ENCODE data around the gene AAK1.

DNA sequence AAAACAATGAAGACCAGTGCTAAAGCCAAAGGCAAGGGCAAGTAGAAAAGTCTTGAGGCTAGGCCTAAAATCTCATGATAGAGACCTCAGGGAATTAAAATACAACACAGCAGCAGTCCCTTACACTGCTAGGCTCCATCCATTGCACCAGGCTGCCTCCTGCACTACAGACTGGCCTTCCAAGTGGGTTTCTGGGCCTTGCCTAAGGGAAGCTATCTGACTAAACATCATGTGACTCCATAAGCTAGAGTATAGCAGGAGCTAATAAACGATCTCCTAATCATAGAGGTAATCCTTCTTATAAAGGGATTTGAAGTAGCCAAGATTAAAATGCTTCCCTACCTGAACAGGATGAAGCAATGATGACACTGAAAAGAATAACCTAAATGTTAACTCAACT, 128.7 kb downstream of the AAK1 start:
- TF ChIP-seq SIN3A (IDR thresholded peaks at IDR 0.05; ENCODE audit: borderline replicate concordance, low read depth, low read length): no peak
- TF ChIP-seq NFIC (IDR thresholded peaks at IDR 0.05; ENCODE audit: borderline replicate concordance): no peak
- TF ChIP-seq RFX5 (IDR thresholded peaks at IDR 0.05; ENCODE audit: low read length): no peak
- TF ChIP-seq, protein P1, sequence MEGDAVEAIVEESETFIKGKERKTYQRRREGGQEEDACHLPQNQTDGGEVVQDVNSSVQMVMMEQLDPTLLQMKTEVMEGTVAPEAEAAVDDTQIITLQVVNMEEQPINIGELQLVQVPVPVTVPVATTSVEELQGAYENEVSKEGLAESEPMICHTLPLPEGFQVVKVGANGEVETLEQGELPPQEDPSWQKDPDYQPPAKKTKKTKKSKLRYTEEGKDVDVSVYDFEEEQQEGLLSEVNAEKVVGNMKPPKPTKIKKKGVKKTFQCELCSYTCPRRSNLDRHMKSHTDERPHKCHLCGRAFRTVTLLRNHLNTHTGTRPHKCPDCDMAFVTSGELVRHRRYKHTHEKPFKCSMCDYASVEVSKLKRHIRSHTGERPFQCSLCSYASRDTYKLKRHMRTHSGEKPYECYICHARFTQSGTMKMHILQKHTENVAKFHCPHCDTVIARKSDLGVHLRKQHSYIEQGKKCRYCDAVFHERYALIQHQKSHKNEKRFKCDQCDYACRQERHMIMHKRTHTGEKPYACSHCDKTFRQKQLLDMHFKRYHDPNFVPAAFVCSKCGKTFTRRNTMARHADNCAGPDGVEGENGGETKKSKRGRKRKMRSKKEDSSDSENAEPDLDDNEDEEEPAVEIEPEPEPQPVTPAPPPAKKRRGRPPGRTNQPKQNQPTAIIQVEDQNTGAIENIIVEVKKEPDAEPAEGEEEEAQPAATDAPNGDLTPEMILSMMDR (IDR thresholded peaks at IDR 0.05): no peak
- TF ChIP-seq YY1 (IDR thresholded peaks at IDR 0.05; ENCODE audit: low read depth): no peak
- TF ChIP-seq RAD21 (IDR thresholded peaks at IDR 0.05; ENCODE audit: low read length): no peak
- TF ChIP-seq, protein P2, sequence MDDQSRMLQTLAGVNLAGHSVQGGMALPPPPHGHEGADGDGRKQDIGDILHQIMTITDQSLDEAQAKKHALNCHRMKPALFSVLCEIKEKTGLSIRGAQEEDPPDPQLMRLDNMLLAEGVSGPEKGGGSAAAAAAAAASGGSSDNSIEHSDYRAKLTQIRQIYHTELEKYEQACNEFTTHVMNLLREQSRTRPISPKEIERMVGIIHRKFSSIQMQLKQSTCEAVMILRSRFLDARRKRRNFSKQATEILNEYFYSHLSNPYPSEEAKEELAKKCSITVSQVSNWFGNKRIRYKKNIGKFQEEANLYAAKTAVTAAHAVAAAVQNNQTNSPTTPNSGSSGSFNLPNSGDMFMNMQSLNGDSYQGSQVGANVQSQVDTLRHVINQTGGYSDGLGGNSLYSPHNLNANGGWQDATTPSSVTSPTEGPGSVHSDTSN (IDR thresholded peaks at IDR 0.05): no peak
- TF ChIP-seq TAF1 (IDR thresholded peaks at IDR 0.05; ENCODE audit: borderline replicate concordance, low read depth, low read length): no peak
- TF ChIP-seq POLR2AphosphoS5 (IDR thresholded peaks at IDR 0.05; ENCODE audit: low read depth, low read length): no peak
